GM21390 (cell line): ENCODE measurements around the gene YES1.
"Not testable (repeated sequence)": the region's sequence is repeated elsewhere in the genome, so short reads cannot be mapped to it uniquely, and the experiment has no call there.

Source experiments
- ATAC-seq: cut with Tn5 transposase; IDR thresholded peaks from one replicate; pipeline ENCODE4 v1.9.1; 2021; ENCODE audit not compliant: unreplicated experiment

Gene YES1

GRCh38 chr18:785242-785641 lies 26.8 kb downstream of the YES1 start:
- ATAC-seq = no peak

GRCh38 chr18:784470-785172 lies 27.4 kb downstream of the YES1 start:
- no peak for ATAC-seq

GRCh38 chr18:778194-778927 lies 33.7 kb downstream of the YES1 start:
- no peak for ATAC-seq

GRCh38 chr18:777021-777420 lies 35.0 kb downstream of the YES1 start:
- ATAC-seq = no peak

GRCh38 chr18:776044-776443 lies 36.0 kb downstream of the YES1 start:
- ATAC-seq = not testable (repeated sequence)

- ATAC-seq = no peak
Observed at GRCh38 chr18:774811-775210, 37.2 kb downstream of the YES1 start.

GRCh38 chr18:773980-774624 lies 37.9 kb downstream of the YES1 start:
- no peak for ATAC-seq

- no peak for ATAC-seq
Observed at GRCh38 chr18:770583-770961, 41.5 kb downstream of the YES1 start.

GRCh38 chr18:767961-768360 lies 44.1 kb downstream of the YES1 start:
- ATAC-seq = no peak

- ATAC-seq = no peak
Observed at GRCh38 chr18:767084-767882, 44.8 kb downstream of the YES1 start.

- no peak for ATAC-seq
Observed at GRCh38 chr18:766550-766860, 45.5 kb downstream of the YES1 start.

GRCh38 chr18:765764-766549 lies 46.1 kb downstream of the YES1 start:
- no peak for ATAC-seq

GRCh38 chr18:759864-760263 lies 52.2 kb downstream of the YES1 start:
- not testable (repeated sequence) for ATAC-seq

GRCh38 chr18:755506-755905 lies 56.5 kb downstream of the YES1 start:
- ATAC-seq = no peak

- no peak for ATAC-seq
Observed at GRCh38 chr18:754656-755055, 57.4 kb downstream of the YES1 start.

GRCh38 chr18:750456-750855 lies 61.6 kb downstream of the YES1 start:
- ATAC-seq = no peak

GRCh38 chr18:744832-745597 lies 67.0 kb downstream of the YES1 start:
- ATAC-seq = no peak

GRCh38 chr18:741931-742512 lies 70.0 kb downstream of the YES1 start:
- ATAC-seq = peak; percentile 85

GRCh38 chr18:732371-732770 lies 79.7 kb downstream of the YES1 start:
- ATAC-seq = no peak

- no peak for ATAC-seq
Observed at GRCh38 chr18:731185-731584, 80.9 kb downstream of the YES1 start.
